ENCODE data around the gene MTARC2.
"Not testable (repeated sequence)": the region's sequence is repeated elsewhere in the genome, so short reads cannot be mapped to it uniquely, and the experiment has no call there.

MTARC2 gene

DNA sequence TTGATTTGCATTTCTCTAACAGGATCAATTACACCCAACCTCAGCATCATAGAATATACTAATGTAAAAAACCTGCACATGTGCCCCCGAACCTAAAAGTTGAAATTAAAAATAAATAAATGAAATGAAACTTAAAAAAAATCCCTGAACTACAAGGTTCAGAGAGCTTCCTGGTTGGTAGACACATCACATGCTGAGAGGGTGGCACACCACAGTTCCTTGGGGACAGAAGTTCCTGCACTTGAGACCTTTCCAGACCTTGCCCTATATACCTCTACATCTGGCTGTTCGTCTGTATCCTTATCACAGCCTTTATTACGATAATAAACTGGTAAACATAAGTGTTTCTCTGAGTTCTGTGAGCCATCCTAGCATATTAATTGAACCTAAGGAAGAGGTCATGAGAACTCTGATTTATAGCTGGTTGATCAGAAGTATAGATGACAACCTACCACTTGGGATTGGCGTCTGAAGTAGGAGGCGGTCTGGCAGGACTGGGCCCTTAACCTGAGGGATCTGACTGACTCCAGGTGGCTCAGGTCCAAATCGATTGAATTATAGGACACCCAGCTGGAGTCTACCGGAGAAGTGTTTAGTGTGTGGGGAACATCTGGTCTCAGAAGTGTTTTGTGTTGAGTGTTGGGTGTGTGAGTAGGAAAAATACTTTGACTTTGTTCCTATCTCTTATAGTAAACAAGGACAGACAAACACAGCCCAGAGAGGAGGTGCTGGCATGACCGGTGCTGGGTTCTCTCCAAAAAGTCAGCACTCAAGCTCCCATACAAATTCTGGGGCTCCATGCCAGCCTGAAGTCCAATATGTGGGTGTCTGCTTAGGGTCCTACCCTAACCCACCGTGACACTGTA is 39.0 kb upstream of the MTARC2 start:
- no peak overlapping the region for H3K9ac ChIP-seq (ENCODE audit: low read length)
- no peaks in the 10 kb centered on the region for H3K9me3 ChIP-seq (ENCODE audit: low read length)
- no peak overlapping the region for H3K27ac ChIP-seq (ENCODE audit: low read depth, low read length)
- H3K4me1 ChIP-seq (ENCODE audit: insufficient read depth, low read length): no peaks in the 10 kb centered on the region
- H3K27me3 ChIP-seq (ENCODE audit: control insufficient read depth in 1 of 2, insufficient read depth in 2 of 2, low read length in 2 of 2): no peaks in the 10 kb centered on the region
- no peak overlapping the region for H3K4me3 ChIP-seq (ENCODE audit: low read depth in 1 of 2, low read length in 2 of 2)
- no peaks in the 10 kb centered on the region for H3K36me3 ChIP-seq (ENCODE audit: insufficient read depth, low read length)

DNA sequence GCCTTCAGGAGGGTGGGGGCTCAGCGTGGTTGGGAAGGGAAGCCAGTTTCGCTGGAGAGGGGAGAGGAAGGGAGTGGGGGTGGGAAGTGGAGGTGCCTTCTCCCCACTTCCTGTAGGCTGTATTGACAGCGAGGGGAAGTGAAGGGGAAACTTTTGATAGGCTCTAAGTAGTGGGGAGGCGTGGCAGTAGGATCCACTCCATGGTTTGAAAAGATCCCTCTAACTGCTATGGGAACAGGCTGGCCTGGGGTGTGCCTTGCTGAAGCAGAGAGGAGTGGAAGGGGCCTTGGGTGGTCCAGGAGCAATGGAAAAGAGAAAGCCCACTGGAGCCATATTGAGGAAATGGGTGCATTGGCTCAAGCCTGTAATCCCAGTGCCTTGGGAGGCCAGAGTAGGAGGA is 37.8 kb upstream of the MTARC2 start:
- Histone ChIP-seq H3K9ac (ENCODE audit: low read length) (no peak overlapping the region), H3K4me3 (ENCODE audit: low read depth in 1 of 2, low read length in 2 of 2) (no peak overlapping the region), H3K9me3 (ENCODE audit: low read length) (no peaks in the 10 kb centered on the region), H3K36me3 (ENCODE audit: insufficient read depth, low read length) (no peaks in the 10 kb centered on the region), H3K27ac (ENCODE audit: low read depth, low read length) (no peak overlapping the region), H3K4me1 (ENCODE audit: insufficient read depth, low read length) (no peaks in the 10 kb centered on the region), H3K27me3 (ENCODE audit: control insufficient read depth in 1 of 2, insufficient read depth in 2 of 2, low read length in 2 of 2) (no peaks in the 10 kb centered on the region)

DNA sequence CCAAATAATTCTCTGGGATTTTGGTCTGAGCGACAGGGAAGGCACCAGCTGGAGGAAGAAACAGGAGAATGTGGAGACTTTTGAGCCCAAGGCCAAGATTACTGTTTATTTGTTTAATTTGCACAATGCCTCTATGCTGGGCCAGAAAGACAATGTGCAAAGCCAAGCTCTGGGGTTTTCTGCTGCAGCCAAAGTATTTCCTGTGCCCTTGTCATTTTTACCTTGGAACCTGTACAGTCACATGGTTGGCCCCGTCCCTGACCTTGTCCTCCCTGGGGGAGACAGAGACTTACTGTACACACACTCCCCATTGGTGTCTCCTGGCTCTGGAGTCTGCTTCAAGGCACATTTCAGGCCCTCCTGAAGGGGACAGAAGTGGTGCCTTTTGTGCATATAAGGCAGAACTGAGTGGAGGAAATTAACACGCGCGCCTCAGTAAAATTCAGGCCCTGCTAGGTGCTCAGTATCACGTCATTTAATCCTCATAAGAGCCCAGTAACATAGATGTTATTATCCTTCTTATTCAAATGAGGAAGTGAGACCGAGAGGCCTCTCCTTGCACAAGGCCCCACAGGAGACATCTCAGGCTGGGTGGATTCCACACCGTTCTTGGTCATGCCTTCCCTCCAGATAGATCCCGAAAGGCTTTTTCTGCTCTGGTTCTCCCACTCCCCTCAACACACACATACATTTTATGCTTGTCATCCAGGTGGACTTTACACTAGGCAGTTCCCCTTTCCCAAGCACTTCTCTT is 36.9 kb upstream of the MTARC2 start:
- Histone ChIP-seq H3K27ac (ENCODE audit: low read depth, low read length) (no peak overlapping the region), H3K27me3 (ENCODE audit: control insufficient read depth in 1 of 2, insufficient read depth in 2 of 2, low read length in 2 of 2) (no peaks in the 10 kb centered on the region), H3K36me3 (ENCODE audit: insufficient read depth, low read length) (no peaks in the 10 kb centered on the region), H3K9me3 (ENCODE audit: low read length) (no peaks in the 10 kb centered on the region), H3K4me1 (ENCODE audit: insufficient read depth, low read length) (no peaks in the 10 kb centered on the region), H3K9ac (ENCODE audit: low read length) (no peak overlapping the region), H3K4me3 (ENCODE audit: low read depth in 1 of 2, low read length in 2 of 2) (no peak overlapping the region)

DNA sequence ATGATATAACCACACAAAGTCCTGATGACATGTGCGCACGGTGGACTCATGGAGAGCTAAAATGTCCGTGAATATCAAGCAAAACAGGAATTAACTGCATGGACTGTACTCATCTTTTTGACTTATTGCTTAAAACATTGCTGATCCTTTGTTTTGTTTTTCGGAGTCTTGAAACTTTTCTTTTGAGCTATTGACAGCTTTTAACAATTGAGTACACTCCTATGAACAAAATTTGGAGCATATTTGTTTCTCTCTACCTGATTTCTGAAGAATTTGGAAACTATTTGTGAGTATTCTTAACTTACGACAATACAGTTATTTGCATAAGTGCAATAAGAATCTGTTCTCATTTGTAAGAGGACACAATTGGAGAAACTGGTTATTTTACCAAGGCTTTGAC is 32.1 kb upstream of the MTARC2 start:
- H3K4me1 ChIP-seq (ENCODE audit: insufficient read depth, low read length); H3K27ac ChIP-seq (ENCODE audit: low read depth, low read length); H3K27me3 ChIP-seq (ENCODE audit: control insufficient read depth in 1 of 2, insufficient read depth in 2 of 2, low read length in 2 of 2); H3K9me3 ChIP-seq (ENCODE audit: low read length); H3K36me3 ChIP-seq (ENCODE audit: insufficient read depth, low read length); H3K4me3 ChIP-seq (ENCODE audit: low read depth in 1 of 2, low read length in 2 of 2); H3K9ac ChIP-seq (ENCODE audit: low read length): not testable (repeated sequence)

DNA sequence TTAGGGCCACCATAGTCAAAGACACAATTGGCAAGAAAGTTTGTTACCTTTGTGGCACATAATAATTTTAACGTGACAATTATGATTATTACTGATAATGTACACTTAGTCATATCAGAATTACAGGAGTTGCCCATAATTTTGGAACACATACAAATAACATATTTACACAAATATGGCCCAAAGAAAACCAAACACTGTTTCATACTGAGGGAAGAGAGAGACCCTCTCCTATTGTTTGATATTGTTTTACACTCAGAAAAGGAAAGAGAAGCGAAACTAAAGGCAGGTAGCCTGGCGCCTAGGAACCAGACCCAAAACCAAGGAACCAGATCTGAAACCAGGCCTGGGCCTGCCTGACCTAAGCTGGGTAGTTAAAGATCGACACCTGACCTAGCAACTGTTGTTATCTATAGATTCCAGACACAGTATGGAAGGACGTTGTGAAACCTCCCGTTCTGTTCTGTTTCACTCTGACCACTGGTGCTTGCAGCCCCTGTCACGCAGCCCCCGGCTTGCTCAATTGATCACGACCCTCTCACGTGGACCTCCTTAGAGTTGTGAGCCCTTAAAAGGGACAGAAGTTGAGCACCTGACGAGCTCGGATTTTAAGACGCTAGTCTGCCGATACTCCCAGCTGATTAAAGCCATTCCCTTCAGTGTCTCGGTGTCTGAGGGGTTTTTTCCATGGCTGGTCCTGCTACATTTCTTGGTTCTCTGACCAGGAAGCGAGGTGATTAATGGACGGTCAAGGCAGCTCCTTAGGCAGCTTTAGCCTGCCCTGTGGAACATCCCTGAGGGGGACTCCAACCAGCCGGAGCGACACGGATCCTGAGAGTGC is 30.1 kb upstream of the MTARC2 start:
- no peaks in the 10 kb centered on the region for H3K36me3 ChIP-seq (ENCODE audit: insufficient read depth, low read length)
- H3K9ac ChIP-seq (ENCODE audit: low read length): no peak overlapping the region
- H3K27me3 ChIP-seq (ENCODE audit: control insufficient read depth in 1 of 2, insufficient read depth in 2 of 2, low read length in 2 of 2): no peaks in the 10 kb centered on the region
- no peak overlapping the region for H3K27ac ChIP-seq (ENCODE audit: low read depth, low read length)
- no peaks in the 10 kb centered on the region for H3K9me3 ChIP-seq (ENCODE audit: low read length)
- no peaks in the 10 kb centered on the region for H3K4me1 ChIP-seq (ENCODE audit: insufficient read depth, low read length)
- H3K4me3 ChIP-seq (ENCODE audit: low read depth in 1 of 2, low read length in 2 of 2): no peak overlapping the region

DNA sequence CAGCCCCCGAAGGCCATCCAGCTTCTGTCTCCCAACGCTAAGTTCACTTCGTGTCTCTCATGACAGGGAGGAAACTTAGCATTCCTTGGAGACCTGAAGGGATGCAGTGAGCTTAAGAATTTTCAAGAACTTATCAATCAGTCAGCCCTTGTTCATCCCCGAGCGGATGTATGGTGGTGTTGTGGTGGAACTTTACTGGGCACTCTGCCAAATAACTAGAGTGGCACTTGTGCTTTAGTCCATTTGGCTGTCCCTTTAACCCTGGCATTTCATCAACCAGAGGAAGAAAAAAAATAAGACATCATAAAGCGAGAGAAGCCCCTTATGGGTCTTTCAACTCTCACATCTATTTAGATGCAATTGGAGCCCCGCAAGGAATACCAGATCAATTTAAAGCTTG is 26.9 kb upstream of the MTARC2 start:
- H3K4me3 ChIP-seq (ENCODE audit: low read depth in 1 of 2, low read length in 2 of 2); H3K36me3 ChIP-seq (ENCODE audit: insufficient read depth, low read length); H3K9ac ChIP-seq (ENCODE audit: low read length); H3K27ac ChIP-seq (ENCODE audit: low read depth, low read length); H3K27me3 ChIP-seq (ENCODE audit: control insufficient read depth in 1 of 2, insufficient read depth in 2 of 2, low read length in 2 of 2); H3K9me3 ChIP-seq (ENCODE audit: low read length); H3K4me1 ChIP-seq (ENCODE audit: insufficient read depth, low read length): not testable (repeated sequence)

DNA sequence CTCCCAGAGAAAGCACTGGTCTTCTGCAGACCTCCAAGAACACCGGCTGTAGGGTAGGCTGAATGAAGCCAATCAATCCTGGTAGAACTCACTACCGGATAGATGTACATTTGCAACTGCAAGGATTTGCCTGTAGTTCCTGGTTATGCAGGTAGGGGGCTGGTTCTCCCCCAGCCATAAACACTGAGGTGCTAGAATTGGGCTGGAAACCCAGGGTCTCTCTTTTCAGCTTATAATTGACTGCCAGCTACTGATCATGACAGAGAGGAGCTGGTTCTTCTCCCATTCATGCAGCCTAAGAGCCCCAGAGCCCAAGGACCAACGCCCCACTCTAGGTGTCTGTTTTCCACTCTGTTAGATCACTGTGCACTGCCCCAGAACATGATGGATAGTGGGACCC is 21.5 kb upstream of the MTARC2 start:
- H3K4me3 ChIP-seq (ENCODE audit: low read depth in 1 of 2, low read length in 2 of 2): no peak overlapping the region
- no peaks in the 10 kb centered on the region for H3K4me1 ChIP-seq (ENCODE audit: insufficient read depth, low read length)
- H3K9ac ChIP-seq (ENCODE audit: low read length): no peak overlapping the region
- no peaks in the 10 kb centered on the region for H3K27me3 ChIP-seq (ENCODE audit: control insufficient read depth in 1 of 2, insufficient read depth in 2 of 2, low read length in 2 of 2)
- H3K27ac ChIP-seq (ENCODE audit: low read depth, low read length): no peak overlapping the region
- no peaks in the 10 kb centered on the region for H3K9me3 ChIP-seq (ENCODE audit: low read length)
- H3K36me3 ChIP-seq (ENCODE audit: insufficient read depth, low read length): no peaks in the 10 kb centered on the region

DNA sequence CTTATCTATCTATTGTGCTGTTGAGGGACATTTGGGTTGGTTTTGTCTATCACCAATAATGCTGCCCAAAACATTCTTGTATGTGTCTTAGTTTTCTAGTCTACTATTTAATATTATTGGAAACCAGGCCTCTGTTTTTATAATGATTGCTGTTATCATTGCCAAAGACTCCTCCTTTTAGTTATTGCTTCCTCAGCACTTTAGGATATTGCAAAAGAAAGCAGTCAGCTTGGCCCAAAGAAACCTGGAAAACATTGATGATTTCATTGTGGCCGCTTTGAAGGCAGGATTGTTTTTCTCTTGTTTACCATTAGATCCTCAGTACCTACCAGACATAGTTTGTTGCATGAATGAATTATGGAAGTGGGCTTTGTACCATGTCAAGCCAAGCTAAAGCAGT is 20.6 kb upstream of the MTARC2 start:
- Histone ChIP-seq H3K36me3 (ENCODE audit: insufficient read depth, low read length) (no peaks in the 10 kb centered on the region), H3K9me3 (ENCODE audit: low read length) (no peaks in the 10 kb centered on the region), H3K9ac (ENCODE audit: low read length) (no peak overlapping the region), H3K27ac (ENCODE audit: low read depth, low read length) (no peak overlapping the region), H3K4me1 (ENCODE audit: insufficient read depth, low read length) (no peaks in the 10 kb centered on the region), H3K4me3 (ENCODE audit: low read depth in 1 of 2, low read length in 2 of 2) (no peak overlapping the region), H3K27me3 (ENCODE audit: control insufficient read depth in 1 of 2, insufficient read depth in 2 of 2, low read length in 2 of 2) (no peaks in the 10 kb centered on the region)

DNA sequence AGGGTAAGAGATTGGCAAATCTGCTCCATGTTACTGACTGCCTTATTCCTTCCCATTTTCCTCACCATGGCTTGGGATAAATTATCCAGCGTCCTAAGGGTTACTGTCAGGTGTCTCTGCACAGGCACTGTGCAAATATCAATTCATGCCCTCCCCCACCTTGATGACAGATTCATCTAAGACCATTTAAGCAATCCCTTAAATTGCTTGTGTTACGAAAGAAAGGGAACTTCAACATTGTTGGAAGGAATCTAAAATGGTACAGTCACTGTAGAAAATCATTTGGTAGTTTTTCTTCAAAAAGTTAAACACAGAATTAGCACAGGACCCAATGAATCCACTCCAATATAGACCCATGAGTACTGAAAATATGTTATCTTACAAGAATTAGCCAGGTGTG is 17.6 kb upstream of the MTARC2 start:
- Histone ChIP-seq H3K9me3 (ENCODE audit: low read length) (no peaks in the 10 kb centered on the region), H3K9ac (ENCODE audit: low read length) (no peak overlapping the region), H3K4me1 (ENCODE audit: insufficient read depth, low read length) (no peaks in the 10 kb centered on the region), H3K27me3 (ENCODE audit: control insufficient read depth in 1 of 2, insufficient read depth in 2 of 2, low read length in 2 of 2) (no peaks in the 10 kb centered on the region), H3K4me3 (ENCODE audit: low read depth in 1 of 2, low read length in 2 of 2) (no peak overlapping the region), H3K36me3 (ENCODE audit: insufficient read depth, low read length) (no peaks in the 10 kb centered on the region), H3K27ac (ENCODE audit: low read depth, low read length) (no peak overlapping the region)

DNA sequence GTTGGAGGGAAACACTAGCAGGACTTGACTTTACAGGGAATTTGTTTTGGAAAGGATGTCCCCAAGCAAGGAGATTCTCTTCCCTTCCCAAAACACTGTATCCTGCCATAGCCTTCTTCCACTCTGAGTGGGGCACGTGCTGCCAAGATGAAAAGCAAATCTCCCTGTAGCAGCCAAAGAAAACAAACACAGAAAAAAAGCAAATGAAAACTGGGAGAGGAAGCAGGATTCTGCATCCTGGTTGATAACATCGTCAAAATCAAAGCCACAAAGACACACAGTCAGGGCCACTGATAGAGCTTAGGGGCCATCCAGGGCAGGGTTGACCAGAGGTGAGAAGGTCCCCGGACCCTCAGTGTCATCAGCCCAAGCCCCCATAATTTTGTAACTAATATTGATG is 16.0 kb upstream of the MTARC2 start:
- Histone ChIP-seq H3K4me1 (ENCODE audit: insufficient read depth, low read length) (no peaks in the 10 kb centered on the region), H3K36me3 (ENCODE audit: insufficient read depth, low read length) (no peaks in the 10 kb centered on the region), H3K4me3 (ENCODE audit: low read depth in 1 of 2, low read length in 2 of 2) (no peak overlapping the region), H3K9ac (ENCODE audit: low read length) (no peak overlapping the region), H3K27ac (ENCODE audit: low read depth, low read length) (no peak overlapping the region), H3K27me3 (ENCODE audit: control insufficient read depth in 1 of 2, insufficient read depth in 2 of 2, low read length in 2 of 2) (no peaks in the 10 kb centered on the region), H3K9me3 (ENCODE audit: low read length) (no peaks in the 10 kb centered on the region)

DNA sequence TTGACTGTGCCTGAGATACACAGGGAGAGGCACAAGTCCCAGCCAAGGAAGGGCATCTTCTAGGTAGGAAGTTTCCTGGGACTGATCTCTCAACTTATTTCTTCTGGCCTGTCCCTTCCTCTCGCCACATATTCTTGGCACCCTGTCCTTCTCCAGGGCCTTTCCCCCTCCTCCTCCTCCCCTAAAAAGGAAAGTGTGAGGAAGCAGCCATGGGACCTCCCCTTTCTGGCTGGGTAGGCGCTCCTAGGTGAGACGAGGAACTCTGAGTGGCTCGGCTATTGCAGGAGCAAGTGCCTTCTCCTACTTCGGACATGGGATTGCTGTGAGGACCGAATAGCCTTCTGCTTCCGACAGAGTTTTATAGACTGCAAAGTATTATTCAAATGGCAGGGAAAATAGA is 15.5 kb upstream of the MTARC2 start:
- H3K27ac ChIP-seq (ENCODE audit: low read depth, low read length): no peak overlapping the region
- H3K4me1 ChIP-seq (ENCODE audit: insufficient read depth, low read length): no peaks in the 10 kb centered on the region
- H3K9me3 ChIP-seq (ENCODE audit: low read length): no peaks in the 10 kb centered on the region
- no peaks in the 10 kb centered on the region for H3K36me3 ChIP-seq (ENCODE audit: insufficient read depth, low read length)
- H3K4me3 ChIP-seq (ENCODE audit: low read depth in 1 of 2, low read length in 2 of 2): peak overlapping the region; percentile 8 to 39
- no peaks in the 10 kb centered on the region for H3K27me3 ChIP-seq (ENCODE audit: control insufficient read depth in 1 of 2, insufficient read depth in 2 of 2, low read length in 2 of 2)
- no peak overlapping the region for H3K9ac ChIP-seq (ENCODE audit: low read length)

All from muscle layer of colon (tissue), 2 donors.